Endothelial cell of umbilical vein (primary cell): Measurements from ENCODE around the gene ADSL.

Source experiments
- CTCF ChIP-seq, 2 donors: IDR thresholded peaks; 1 replicate in 1 of 2; 2 replicates in 1 of 2; pipeline ENCODE4 v1.5.1; 2011; ENCODE audit warnings: low read length in 2 of 2, mild to moderate bottlenecking in 2 of 2, moderate library complexity in 2 of 2, control low read depth in 1 of 2, inconsistent platforms in 1 of 2, low read depth in 1 of 2; ENCODE audit not compliant: insufficient read depth in 1 of 2; ENCODE audit errors: extremely low read depth in 1 of 2
- EZH2 ChIP-seq: IDR thresholded peaks from 2 replicates; pipeline ENCODE4 v1.6.1; 2012; ENCODE audit warnings: borderline replicate concordance, low read depth, mild to moderate bottlenecking, moderate library complexity, low read length, inconsistent platforms; ENCODE audit not compliant: severe bottlenecking
- FOS ChIP-seq: IDR thresholded peaks from 2 replicates; pipeline ENCODE4 v1.6.1; 2011; ENCODE audit warnings: mild to moderate bottlenecking, low read length, moderate library complexity, borderline replicate concordance; ENCODE audit not compliant: insufficient read depth
- GATA2 ChIP-seq: IDR thresholded peaks from 2 replicates; pipeline ENCODE4 v1.7.0; 2011; ENCODE audit warnings: low read depth, mild to moderate bottlenecking, moderate library complexity, mixed read lengths, low read length; ENCODE audit not compliant: insufficient read length, insufficient read depth
- JUN ChIP-seq: IDR thresholded peaks from 2 replicates; pipeline ENCODE4 v1.6.1; 2011; ENCODE audit warnings: borderline replicate concordance, low read depth; ENCODE audit not compliant: insufficient read length, insufficient read depth
- MAX ChIP-seq: IDR thresholded peaks from 2 replicates; pipeline ENCODE4 v1.6.1; 2011; ENCODE audit not compliant: insufficient read depth, insufficient read length
- MYC ChIP-seq: IDR thresholded peaks from one replicate; pipeline ENCODE4 v1.6.1; 2011; ENCODE audit warnings: mild to moderate bottlenecking, low read depth, low read length
- POLR2A ChIP-seq: IDR thresholded peaks from 2 replicates; pipeline ENCODE4 v1.6.1; 2012; ENCODE audit warnings: low read depth, mild to moderate bottlenecking, control low read depth, low read length
- POLR2AphosphoS5 ChIP-seq: IDR thresholded peaks from 2 replicates; pipeline ENCODE4 v1.6.1; 2012; ENCODE audit warnings: low read depth, mild to moderate bottlenecking, control low read depth, low read length, moderate library complexity; ENCODE audit not compliant: insufficient read depth

- no peak for TF ChIP-seq MAX
- no peak for TF ChIP-seq CTCF (IDR thresholded peaks at IDR 0.05; ENCODE audit: extremely low read depth in 1 of 2, insufficient read depth in 1 of 2, low read depth in 1 of 2, low read length in 2 of 2)
- no peak for TF ChIP-seq POLR2A
- TF ChIP-seq EZH2: no peak
- TF ChIP-seq FOS: no peak
- no peak for TF ChIP-seq POLR2AphosphoS5
- no peak for TF ChIP-seq MYC
- no peak for TF ChIP-seq GATA2
- no peak for TF ChIP-seq JUN
These were observed 48.3 kb downstream of the ADSL start for GRCh38 chr22:40394607-40395006.
